Measurements from ENCODE around the gene PPP2R3A. TPM values are rescaled to one million over a fixed set of nuclear protein-coding genes. Genes with fewer than 3 reads are reported as not detected.

Gene PPP2R3A
- total RNA-seq, 2 donors from 2014 or later = 11.2 to 22.4 TPM

GRCh38 chr3:136197159-136197793, 231.7 kb downstream of the PPP2R3A start:
- DNase-seq (no peak), ATAC-seq (no peak)
- H3K36me3 ChIP-seq (replicated peaks in 1 of 2; ENCODE audit: insufficient read depth in 1 of 2, low read depth in 2 of 2) = no peaks in the 10 kb centered on the region
- H3K9me3 ChIP-seq = no peaks in the 10 kb centered on the region
- no peak for TF ChIP-seq POLR2A (IDR thresholded peaks at IDR 0.05)
- peak in 1 of 7 experiments; percentile 1 for TF ChIP-seq CTCF (IDR thresholded peaks at IDR 0.05)
- intact Hi-C loops (cut with DNase I) = no loop called here
- H3K27me3 ChIP-seq = no peaks in the 10 kb centered on the region
- peaks cover 24% of the 10 kb centered on the region for H3K4me1 ChIP-seq
- peak overlapping the region; percentile 98 to 99 (median 98) for H3K27ac ChIP-seq
- WGBS, 2 donors = 11% methylated on average over 15 of the region's 15 CpGs
- peak overlapping the region in 1 of 2 donors; percentile 94 for H3K4me3 ChIP-seq

Small RNA genes lying within 50 kb of the gene (small RNA-seq; reads per million reads assigned to genes)
- gene AC092989.1 = not detected

Other genes starting within 250 kb of the PPP2R3A start
- 10 to 100 TPM; 17.5 to 19.2 TPM for gene MSL2, start 230.6 kb downstream of the PPP2R3A start, total RNA-seq

Data from body of pancreas (tissue), 4 donors.